Kidney glomerular epithelial cell (primary cell): ENCODE data around the gene YIF1B.

Experiments
- DNase-seq: peaks from one replicate; lab custom pipeline; 2025; lab: John Stamatoyannopoulos, UW

YIF1B gene

DNA sequence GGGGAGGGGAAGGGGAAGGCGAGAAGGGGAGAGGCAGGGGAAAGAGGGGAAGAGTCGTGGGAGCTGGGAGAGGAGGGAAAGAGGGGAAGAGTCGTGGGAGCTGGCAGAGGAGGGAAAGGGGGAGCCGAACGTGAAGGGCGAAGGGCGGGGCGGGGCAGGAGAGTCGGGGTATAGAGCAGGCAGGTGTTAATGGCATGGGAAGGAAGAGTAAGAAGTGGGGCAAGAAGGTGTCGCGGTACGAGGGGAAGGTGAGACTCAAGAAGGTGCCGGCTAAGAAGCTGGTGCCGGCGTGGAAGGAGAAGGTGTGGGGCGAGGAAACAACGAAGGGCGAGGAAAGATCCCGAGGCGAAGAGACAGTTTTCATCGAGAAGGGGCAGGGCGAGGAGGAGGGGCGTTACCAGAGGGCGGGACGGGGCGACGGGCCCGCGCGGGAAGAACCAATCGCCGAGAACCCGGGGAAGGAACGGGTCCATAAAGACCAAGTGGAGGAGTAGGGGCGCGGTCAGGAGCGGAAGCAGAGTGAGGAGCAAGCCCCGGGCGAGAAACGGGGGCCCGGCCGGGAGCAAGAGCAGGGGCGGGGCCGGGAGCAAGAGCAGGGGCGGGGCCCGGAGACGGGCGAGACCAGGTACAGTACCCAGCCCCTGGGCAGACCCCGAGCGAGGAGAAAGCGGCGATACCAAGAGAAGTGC, 20.3 kb upstream of the YIF1B start:
- peak; percentile 91 for DNase-seq

DNA sequence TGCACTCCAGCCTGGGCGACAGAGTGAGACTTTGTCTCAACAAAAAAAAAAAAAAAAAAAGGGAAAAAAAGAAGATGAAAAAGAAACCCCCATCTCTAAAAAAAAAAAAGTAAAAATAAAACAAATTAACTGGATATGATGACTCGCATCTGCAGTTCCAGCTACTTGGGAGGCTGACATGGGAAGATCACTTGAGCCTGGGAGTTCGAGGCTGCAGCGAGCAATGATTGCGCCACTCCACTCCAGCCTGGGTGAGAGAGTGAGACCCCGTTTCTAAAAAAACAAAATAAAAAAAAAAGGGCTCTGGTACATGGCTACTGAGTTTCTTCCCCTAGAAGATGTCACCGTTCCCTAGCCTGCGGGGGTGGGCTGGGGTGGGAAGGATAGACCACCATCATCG, 17.5 kb upstream of the YIF1B start:
- DNase-seq = no peak

DNA sequence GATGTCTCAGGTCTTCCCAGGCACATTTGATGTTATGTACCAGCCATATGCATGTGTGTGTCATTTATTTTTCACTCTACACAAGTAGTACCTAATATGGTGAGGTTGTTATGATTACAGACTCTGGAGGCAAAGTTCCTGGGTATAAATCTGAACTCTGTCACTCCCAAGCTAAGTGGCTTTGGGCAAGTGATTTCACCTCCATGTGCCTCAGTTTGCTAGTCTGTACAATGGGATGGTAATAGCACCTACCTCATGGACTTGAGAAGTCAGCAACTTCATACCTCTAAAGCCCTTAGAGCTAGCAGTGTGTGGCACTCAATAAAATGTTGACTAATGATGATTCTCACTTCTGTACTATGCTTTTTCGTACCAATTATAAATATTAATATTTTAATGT, 16.0 kb upstream of the YIF1B start:
- DNase-seq = no peak

DNA sequence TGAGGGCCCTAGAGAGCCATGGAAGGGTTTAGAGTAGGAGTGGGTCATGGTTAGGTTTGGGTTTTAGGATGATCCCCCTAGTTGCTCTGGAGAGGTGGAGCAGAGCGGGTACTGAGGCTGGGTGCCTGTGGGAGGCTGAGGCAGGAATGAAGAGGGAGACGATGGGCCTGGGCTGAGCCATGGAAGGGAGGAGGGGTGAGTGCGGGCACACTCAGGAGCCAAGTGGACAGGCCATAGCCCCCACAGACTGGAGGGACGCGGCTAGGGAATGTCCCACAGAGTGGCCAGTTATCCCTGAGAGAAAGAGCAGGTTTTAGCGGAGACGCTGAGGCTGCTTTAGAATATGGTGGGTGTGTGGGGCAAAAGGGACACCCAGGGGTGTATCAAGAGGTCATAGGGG, 13.9 kb upstream of the YIF1B start:
- DNase-seq = no peak

DNA sequence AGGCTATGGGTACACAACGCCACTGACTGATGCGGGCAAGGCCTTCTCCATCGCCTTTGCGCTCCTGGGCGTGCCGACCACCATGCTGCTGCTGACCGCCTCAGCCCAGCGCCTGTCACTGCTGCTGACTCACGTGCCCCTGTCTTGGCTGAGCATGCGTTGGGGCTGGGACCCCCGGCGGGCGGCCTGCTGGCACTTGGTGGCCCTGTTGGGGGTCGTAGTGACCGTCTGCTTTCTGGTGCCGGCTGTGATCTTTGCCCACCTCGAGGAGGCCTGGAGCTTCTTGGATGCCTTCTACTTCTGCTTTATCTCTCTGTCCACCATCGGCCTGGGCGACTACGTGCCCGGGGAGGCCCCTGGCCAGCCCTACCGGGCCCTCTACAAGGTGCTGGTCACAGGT, 10.8 kb upstream of the YIF1B start:
- no peak for DNase-seq

DNA sequence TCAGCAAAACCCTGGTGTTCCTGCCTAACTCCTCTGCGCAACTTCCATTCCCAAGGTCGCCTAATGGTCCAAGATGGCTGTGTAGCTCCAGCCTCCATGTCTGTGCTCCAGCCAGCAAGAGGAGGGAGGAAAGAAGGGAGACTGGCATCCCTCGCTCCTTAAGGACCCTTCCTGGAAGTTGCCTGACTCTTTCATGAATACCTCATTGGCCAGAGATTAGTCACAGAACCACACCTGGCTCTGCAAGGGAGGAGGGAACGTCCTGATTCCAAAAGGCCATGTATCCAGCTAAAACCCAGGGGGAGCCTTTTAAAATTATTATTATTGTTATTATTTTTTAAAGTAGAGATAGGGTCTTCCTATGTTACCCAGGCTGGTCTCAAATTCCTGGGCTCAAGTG, 8.7 kb upstream of the YIF1B start:
- no peak for DNase-seq

DNA sequence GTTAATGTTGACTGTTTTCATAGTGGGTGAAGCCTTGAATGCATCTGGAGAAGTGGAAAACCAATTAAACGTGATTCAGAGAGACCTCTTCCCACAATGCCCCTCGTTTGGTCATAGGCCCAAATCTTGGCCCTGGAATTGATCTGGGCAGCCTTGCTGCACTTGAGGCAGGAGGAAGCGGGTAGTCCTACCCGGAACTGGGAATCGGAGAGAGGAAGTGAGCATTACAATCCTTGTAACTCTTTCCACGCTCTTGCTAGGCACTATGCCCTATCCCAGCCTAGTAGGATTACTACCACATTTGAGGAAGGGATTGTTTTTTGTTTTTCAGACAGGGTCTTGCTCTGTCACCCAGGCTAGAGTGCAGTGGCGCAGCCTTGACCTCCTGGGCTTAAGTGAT, 7.5 kb upstream of the YIF1B start:
- DNase-seq = no peak

DNA sequence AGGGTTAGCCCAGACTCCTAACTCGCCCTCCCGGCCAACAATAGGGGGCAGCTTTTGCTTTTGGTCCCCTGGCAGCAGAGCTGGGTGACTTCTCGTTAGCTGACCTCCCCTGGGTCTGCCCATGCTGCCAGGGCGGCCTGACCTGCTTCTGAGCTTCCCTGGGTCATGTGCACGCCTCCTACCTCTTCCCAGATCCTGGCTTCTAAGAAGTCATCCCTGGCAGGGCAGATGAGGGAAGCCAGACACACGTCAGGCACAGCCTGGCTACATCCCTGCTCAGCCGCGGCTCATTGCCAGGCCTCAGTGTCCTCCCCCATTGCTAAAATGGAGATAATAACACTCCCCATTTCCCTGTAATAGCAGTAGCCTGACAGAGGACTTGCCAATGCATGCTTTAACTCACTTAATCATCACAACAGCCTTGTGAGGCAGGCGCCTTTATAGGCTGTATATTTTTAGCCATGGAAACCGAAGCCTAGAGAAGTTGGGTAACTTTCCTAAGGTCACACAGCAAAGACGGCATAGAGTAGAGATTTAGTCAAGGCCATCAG, 6.0 kb upstream of the YIF1B start:
- no peak for DNase-seq

DNA sequence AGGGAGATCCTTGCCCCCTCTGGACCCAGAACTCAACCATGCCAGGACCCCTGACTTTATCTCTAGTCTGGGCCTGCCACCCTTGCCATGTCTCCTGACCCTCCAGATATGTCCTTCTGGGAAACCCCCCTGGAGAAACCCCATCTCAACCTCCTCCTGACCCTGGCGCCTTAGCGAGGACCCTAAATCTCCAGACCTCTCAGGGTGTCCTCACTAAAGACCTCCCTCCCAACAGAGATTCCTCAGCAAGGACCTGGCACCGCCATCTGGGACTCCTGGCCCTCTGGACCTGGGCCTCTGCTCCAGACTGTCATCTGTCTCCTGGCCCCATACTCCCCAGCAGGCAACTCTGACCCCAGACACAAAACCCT, 5.2 kb upstream of the YIF1B start:
- DNase-seq = no peak

DNA sequence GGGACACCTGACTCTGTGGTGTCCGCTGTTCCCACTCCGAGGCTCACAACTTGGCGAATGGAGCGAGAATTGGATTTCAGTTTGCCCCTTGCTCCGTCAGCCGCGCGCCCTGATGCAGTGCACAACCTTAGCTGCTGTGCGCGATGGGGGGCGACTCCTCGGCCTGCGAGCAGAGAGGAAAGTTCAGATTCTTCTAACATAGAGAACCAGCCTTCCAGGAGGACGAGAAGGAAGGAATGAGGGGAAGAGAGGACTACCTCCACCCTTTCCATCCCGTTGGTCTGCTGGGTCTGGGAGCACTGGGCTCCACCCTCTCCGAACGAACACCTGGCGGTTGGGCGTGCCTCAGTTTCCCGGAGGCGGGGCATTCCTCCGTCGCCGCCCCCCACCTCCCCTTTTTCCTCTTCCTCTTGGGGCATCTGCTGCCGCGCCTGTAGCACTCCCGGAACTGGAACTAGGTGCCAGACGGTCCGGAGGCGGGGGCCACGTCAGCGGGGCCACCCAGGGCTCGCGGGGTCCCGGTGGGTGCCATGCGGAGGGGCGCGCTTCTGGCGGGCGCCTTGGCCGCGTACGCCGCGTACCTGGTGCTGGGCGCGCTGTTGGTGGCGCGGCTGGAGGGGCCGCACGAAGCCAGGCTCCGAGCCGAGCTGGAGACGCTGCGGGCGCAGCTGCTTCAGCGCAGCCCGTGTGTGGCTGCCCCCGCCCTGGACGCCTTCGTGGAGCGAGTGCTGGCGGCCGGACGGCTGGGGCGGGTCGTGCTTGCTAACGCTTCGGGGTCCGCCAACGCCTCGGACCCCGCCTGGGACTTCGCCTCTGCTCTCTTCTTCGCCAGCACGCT, 3.9 kb upstream of the YIF1B start, which contains the start of gene KCNK6:
KCNK6 (plus strand) TSS at position 425 of the 838 bp plus-strand sequence; CDS start at position 531, 106 bp downstream.
- DNase-seq = peak; percentile 50

DNA sequence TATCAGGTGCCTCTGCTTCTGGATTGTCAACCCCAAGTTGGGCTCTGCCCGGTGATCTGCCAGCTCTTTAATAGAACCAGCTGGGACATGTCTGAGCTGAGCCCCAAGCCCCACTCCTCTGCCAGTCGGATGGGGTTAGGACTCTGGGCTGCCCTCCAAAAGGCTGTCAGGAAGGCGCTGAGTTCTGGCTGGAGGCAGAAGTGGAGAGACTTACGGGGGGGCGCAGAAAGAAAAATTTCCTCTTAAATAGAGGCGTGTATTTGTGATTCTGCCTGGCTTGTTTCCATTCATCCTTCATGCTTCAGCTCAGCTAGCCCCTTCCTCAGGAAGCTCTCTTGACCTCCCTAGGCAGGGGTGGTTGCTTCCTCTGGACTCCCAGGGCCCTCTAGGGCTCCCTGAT, 2.9 kb upstream of the YIF1B start:
- no peak for DNase-seq

DNA sequence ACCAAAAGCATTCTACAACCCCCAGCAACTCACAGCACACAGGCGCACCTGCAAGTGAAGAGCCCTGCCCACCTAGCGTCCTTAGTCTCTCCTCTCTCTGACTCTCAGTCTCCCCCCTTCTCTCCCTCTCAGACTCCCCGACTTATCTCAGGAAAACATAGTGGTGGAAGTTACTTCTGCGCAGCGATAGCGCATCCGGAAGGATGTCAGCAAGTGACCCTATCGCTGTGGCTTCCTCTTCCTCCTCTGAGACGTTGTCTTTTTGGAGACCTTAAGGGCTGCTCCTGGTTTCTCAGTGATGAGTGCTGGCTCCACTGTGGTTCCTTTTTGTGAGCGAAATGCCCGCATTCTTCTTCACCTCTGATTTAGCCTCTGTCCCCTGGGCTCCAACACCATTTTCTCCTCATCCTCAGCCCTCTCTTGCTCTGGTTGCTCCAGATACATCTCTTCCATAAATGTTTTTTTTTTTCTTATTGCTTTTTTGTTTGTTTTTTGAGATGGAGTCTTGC, 1.4 kb upstream of the YIF1B start:
- no peak for DNase-seq

DNA sequence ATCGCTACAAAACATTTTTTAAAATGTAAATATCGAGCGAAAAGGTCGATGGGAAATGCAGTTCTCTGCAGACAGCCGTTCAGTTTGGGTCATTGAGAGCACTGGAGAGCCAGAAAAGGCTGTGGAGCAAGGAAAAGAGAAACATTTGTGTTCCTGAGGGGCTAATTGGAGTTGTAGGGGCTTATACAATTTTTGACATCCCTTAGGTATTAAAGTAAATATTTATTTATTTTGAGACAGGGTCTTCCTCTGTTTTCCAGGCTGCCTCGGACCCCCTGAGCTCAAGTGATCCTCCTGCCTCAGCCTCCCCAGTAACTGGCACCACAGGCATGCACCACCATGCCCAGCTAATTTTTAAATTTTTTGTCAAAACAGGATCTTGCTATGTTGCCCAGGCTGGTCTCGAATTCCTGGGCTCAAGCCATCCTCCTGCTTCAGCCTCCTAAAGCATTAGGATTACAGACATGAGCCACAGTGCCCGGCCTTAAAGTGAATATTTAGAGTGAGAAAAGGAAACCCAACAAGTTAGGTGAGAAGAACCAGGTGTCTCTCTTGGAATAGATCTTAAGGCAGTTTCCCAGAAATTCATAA, 825 bp upstream of the YIF1B start:
- DNase-seq = no peak

DNA sequence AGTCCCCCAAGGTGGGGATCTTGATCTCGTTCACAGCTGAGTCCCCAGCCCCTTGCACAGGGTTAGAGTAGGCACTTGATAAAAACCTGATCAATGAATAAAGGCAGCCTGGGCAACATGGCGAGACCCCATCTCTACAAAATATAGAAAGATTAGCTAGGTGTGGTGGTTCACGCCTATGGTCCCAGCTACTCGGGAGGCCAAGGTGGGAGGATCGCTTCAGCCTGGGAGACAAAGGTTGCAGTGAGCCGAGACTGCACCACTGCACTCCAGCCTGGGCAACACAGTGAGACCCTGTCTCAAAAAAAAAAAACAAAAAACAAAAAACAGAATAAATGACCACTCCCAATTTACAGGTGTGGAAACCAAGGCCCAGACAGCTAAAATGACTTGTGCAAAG, 4.8 kb downstream of the YIF1B start:
- DNase-seq = no peak

DNA sequence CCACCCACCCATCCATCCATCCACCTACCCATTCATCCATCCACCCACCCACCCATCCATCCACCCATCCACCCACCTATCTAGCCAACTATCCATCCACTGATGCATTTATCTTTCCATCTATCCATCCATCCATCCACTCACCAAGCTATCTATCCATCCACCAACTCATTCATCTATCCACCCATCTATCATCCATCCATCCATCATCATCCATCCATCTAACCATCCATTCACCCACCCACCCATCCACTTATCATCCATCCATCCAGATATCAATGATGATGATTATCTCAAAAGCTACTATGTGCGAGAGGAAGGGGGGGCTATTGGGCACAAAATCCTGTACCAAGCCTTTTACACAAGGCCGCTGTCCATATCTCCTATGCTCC, 5.5 kb downstream of the YIF1B start:
- no peak for DNase-seq

DNA sequence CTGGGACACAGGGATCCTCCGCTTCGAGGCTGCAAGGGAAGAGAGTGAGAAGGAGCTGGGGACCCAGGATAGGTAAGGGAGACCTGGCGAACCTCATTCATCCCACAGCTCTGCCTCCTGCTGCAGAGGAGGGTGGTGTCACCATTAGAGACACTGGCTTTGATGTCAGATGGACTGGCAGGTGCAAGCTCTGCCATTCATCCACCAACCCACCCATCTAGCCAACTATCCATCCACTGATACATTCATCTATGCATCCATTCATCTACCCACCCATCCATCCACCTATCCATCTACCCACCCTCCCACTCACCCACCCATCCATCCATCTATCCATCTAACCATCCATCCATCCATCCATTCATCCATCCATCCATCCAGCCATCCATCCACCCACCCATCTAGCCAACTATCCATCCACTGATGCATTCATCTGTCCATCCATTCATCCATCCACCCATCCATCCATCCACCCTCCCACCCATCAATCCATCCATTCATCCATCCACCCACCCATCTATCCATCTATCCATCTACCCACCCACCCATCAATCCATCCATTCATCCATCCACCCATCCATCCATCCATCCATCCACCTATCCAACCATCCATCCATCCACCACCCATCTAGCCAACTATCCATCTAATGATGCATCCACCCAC, 6.0 kb downstream of the YIF1B start:
- no peak for DNase-seq

DNA sequence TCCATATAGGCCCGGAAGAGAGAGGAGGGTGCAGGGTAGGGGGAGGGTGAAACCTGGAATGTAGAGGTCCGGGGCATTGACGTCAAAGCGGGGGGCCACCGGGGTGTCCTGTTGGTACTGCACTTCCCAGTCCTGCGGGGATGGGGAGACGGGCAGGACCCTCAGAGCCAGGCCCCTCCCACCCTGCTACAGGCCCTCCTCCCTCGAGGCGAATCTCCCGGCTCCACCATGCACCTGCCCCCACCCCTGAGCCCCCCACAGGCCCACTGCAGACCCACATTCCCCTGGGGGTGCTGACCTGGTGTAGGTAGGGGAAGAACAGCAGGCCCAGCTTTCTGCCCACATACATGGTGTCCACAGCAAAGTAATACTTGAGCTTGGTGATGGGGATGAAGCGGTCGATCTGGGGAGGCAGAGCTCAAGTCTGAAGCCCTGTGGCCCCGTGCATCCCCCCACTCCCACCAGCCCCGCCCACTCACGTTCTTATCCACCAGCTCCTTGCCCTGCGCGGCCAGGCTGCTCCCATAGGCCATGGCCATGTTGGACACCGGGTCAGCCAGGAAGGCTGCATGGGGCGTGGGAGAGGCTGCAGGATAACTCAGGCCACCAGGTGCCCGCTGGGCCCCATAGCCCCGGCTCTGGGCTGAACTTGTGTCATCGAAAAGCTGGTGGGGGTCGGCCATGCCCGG, 6.7 kb downstream of the YIF1B start:
- DNase-seq = no peak

DNA sequence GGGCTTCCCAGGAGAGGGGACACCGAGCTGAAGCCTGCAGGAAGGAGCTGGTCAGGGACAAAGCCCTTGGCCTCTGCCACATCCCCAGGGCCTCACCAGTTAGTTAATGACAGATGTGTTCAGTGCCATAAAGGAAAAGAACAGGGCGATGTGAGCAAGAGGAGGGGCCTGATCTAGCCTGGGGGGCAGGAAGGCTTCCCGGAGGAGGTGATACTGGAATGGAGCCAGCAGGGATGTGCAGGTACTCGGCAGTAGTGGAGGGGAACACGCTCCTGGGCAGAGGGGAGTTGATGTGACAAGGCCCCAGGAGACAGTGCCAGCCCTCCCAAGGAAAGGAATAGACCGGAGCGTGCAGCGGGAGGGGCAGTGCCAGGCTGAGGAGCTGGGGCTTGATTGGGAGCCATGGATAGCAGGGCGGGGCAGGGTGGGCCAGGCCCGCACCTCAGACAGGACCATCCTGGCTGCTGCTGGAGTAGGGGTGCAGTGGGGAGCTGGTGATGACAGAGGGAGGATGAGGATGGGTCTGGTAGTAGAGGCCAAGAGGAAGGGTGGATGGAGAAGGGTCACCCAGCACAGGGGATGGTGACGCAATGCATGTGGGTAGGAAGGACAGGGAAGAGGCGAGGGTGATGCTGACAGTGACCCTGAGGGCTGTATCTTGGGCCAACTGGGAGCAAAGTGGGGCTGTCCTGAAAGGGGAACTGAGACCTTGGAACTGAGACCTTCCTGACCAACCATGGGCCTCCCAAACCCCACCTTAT, 7.6 kb downstream of the YIF1B start:
- DNase-seq = no peak

DNA sequence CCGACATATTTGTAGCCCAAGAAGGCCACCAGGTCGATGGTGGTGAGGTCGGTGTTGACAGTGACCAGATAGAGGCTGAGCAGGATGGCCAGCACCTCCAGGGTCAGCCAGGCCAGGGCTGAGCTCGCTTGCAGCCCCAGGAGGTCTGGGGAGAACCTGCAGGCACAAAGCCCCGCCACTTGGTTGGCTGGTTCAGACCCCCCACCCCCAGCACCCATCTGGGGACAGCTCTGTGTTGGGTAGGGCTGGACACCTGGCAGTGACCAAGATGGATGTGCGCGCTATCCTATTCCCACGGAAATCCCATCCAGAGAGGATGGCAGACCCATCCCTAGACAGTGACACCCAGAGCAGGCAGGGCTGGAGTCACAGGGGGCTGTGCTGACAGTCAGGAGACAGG, 8.2 kb downstream of the YIF1B start:
- DNase-seq = no peak

DNA sequence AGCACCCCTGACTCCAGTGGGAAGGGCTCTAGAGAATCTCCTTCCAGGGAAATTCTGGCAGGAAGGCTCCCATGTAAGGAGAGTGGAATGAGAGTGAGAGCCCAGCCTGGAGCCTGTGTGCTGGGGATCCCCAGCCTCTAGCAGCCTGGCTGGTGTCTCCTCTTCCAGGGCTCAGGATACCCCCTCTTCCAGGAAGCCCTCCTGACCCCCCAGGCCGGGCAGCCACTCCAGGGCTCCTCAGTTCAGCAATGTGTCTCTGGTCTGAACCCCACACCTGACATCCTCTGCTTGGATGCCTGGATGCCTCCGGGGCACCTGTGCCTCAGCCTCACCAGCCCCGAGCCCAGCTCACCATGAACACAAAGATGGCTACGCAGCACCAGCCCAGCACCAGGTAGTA, 8.7 kb downstream of the YIF1B start:
- no peak for DNase-seq

DNA sequence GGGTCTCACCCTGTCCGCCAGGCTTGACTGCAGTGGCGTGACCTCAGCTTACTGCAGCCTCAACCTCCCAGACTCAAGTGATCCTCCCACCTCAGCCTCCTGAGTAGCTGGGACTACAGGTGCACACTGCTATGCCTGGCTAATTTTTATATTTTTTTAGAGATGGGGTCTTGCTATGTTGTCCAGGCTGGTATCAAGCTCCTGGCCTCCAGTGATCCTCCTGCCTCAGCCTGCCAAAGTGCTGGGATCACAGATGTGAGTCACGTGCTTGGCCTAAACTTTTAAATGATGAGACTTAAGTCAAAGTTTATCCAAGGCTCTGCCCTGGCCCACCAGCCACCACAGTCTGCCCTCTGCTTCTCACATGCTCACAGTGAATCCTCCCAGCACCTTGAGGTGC, 9.5 kb downstream of the YIF1B start:
- DNase-seq = no peak
